Measurements from ENCODE around the gene NOTCH1.

DNA sequence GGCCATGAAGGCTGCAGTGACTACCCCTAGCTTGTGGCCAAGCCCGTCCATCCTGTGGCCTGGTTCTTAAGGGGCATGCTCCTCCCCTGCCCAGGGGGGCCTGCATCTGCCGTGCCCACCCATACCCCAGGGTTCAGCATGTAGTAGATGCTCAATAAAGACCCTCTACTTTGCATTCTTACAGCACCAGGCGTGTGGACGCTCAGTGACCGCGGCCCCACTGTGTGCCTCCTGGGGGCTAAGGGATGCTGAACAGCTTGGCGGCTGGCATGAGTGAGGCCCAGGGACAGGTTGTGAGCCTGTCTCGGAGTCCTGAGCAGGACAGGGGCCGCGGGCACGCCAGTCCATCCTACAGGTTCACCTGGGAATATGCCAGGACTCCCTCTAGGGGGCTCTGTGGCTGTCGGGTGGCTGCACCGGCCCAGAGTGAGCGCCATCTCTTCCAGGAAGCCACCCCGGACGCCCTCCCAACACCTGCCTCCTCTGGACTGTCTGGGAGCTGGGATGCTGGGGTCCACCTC, 9.1 kb downstream of the NOTCH1 start:
- TF ChIP-seq CTCF (conservative IDR thresholded peaks at IDR 0.05; ENCODE audit: low read depth, low read length) (no peak; the same call in 1 of the 2 replicates), EZH2 (IDR thresholded peaks at IDR 0.05; ENCODE audit: borderline replicate concordance, low read depth, low read length, poor library complexity, severe bottlenecking) (no peak)

Measured in A673 (cell line).